HG03521 (cell line): ENCODE results near the gene KIAA1671.

Source experiments
- ATAC-seq: cut with Tn5 transposase; IDR thresholded peaks from one replicate; pipeline ENCODE4 v1.9.1; 2021; ENCODE audit warnings: mild to moderate bottlenecking, moderate library complexity; ENCODE audit not compliant: unreplicated experiment

The KIAA1671 gene

GRCh38 chr22:24977370-24978221 is 25.1 kb downstream of the KIAA1671 start:
- ATAC-seq = no peak

DNA sequence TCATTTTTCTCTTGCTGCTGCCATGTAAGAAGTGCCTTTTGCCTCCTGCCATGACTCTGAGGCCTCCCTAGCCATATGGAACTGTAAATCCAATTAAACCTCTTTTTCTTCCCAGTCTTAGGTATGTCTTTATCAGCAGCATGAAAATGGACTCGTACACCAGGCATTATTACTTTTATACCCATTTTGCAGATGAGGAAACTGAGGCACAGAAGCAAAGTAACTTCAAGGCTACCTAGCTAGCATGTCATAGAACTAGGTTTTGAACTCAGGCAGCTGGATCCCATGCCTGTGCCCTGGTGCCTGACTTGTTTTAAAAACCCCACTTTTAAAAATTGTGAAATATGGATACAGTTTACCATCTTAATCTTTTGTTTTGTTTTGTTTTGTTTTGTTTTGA is 25.8 kb downstream of the KIAA1671 start:
- no peak for ATAC-seq

DNA sequence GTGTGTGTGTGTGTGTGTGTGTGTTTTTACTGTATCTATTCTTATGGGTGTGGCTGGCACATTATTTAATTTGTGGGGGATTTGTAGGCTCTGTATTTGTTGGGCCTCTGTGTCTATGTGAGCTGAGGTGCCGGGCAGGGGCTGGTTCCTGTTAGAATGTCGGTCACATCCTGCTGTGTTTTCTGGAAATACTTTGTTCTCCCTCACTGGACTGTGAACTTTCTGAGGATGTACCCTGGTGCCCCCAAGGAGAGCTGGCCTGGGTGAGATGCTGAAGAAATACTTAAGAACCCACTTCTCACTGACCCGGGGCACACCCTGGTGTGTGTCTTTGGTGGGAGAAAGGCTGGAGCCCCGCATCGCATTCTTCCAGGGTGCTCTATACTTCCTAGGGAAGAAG is 28.6 kb downstream of the KIAA1671 start:
- no peak for ATAC-seq

GRCh38 chr22:24981656-24982055 is 29.1 kb downstream of the KIAA1671 start:
- ATAC-seq = no peak

- ATAC-seq = no peak
Observed at GRCh38 chr22:24982301-24983056, 30.0 kb downstream of the KIAA1671 start.

DNA sequence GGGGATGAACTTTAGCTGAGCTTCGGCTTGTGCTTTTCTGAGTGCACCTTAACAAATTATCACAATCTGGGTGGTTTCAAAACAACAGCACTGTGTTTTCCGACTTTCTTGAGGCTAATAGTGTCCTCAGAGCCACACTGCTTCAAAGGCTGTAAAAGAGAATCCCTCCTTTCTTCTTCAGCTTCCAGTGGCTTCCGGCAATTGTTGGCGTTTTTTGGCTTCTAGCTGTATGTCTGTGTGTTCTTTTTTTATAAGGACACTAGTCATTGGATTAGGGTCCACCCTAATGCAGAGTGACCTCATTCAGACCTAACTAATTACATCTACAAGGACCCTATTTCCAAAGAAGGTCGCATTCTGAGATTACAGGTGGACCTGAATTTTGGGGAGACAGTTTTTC is 30.6 kb downstream of the KIAA1671 start:
- ATAC-seq = no peak

GRCh38 chr22:24984122-24984521 is 31.6 kb downstream of the KIAA1671 start:
- ATAC-seq = no peak

DNA sequence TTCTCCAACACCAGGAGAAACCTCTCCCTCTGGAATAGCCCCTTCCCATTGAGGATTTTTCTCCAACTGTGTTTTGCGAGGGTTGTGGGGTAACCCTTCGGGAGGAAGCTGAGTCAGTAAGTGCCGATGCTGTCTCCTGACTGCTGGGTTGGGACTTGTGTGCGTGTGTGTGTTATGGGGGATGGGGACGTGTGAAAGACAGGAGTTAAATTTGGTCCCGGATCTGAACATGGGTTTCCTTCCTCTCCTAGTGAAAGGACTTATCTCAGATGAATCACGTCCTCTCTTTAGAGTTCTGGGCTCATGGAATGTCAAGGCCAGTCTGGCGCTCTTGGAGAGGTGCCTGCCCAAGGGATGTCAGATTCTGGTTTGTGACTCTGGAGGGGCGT is 33.3 kb downstream of the KIAA1671 start:
- no peak for ATAC-seq

DNA sequence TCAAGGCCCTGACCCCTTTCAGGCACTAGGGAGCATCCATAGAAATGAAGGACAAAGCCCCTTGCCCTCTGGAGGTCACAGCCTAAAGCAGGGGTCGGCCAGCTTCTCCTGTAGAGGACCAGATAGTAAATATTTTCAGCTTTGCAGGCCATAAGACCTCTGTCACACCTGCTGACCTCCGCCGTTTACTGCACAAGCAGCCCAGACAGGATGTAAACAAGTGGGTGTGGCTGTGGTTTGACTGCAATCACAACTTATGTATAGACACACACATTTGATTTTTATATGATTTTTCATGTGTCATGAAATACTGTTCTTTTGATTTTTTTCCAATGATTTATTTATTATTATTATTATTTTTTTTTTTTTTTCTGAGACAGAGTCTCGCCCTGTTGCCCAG is 34.3 kb downstream of the KIAA1671 start:
- ATAC-seq = no peak

DNA sequence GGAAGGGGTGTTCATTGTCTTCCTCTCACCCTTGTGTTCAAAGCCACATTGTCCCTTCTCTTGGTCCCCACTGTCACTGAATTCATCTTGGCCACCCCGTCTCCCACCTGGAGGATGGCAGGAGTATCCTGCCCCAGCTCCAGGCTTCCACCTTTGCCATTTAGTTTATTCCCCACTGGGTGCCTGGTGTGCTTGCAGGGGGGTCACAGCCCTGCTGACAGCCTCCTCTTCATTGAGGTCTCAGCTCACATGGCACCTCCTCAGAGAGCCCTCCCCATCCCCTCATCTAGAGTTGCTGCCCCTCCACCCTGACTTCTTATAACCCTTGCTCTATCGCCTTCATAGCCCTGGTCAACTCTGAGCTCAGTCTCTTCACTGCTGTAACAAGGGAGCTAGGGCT is 36.6 kb downstream of the KIAA1671 start:
- no peak for ATAC-seq

DNA sequence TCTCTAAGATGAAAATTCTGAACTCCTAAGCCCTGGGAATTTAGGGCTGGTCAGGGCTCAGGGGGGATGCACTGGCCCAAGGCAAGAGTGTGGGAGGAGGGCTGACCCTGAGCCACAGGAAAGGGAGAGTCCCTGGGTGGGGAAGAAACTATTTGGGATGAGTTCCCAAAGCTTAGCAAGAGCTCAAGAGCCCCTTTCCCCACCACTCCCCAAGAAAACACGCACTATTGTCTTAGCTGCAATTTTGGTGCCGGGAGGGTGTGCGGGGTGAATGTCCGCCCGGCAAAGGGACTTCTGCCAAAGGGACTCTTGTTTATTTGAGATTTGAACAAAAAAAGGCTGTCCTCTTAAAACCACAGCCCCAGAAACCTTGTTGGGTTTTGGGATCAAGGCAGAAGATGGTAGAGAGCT is 37.0 kb downstream of the KIAA1671 start:
- ATAC-seq = no peak

DNA sequence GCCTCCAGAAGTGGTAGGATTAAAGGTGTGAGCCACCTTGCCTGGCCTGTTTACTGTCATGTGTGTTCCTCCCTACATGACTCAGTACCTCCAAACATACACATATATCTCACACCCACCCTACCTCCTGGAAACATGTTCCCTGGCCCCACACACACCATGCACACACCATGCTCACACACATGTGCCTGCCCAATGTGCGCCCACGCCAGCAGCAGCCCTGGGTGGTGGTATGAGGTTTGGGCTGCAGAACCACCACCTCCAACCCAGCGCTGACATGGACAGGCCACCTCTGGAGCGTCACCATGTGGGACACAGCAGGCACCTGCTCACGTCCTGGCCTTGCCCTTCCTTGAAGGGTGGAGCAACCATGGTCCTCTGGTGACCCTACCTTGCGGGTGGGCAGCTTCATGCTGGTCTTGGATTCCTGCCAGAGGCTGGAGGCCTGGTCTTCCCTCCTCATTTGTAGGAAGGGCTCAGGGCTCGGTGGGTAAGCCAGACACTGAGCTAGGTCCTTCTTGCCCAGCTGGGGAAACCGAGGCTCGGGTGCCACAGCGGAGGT is 37.9 kb downstream of the KIAA1671 start:
- ATAC-seq = no peak

DNA sequence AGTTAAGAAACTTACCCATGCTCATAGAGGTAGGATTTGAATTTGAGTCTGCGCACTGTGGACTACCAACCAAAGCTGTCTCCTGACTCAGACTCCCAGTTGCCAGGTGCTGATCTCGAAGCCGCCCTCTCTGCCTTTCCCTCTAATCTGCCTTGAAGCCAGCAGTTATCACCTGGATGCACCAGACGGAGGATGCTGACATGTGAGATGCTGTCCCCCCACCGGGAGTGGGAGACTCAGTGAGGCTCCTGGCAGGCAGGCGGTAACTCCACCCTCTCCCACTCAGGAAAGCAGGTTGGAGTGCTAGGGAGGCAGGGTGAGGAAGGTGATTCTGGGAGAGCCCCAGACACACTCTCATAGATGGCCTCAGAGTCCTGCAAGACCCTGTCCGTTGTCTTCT is 40.4 kb downstream of the KIAA1671 start:
- no peak for ATAC-seq

GRCh38 chr22:24994070-24994763 is 41.7 kb downstream of the KIAA1671 start:
- no peak for ATAC-seq

GRCh38 chr22:24995649-24996180 is 43.2 kb downstream of the KIAA1671 start:
- ATAC-seq = no peak

GRCh38 chr22:24996420-24996952 is 44.0 kb downstream of the KIAA1671 start:
- no peak for ATAC-seq

- ATAC-seq = no peak
Observed at GRCh38 chr22:24997023-24997422, 44.5 kb downstream of the KIAA1671 start.

- ATAC-seq = no peak
Observed at GRCh38 chr22:25000686-25001085, 48.2 kb downstream of the KIAA1671 start.

- no peak for ATAC-seq
Observed at GRCh38 chr22:25002241-25002985, 49.9 kb downstream of the KIAA1671 start.

GRCh38 chr22:25006354-25006753 is 53.8 kb downstream of the KIAA1671 start:
- no peak for ATAC-seq
